Duodenal mucosa (tissue), 2 donors: ENCODE data around the gene PLCB3.
A peak's percentile ranks its signal among the peaks of the same experiment; 100 is the strongest.

Source experiments
- H3K27ac ChIP-seq: one replicate; pipeline ENCODE4 v1.7.0; 2013; ENCODE audit warnings: low read depth, low read length
- H3K27me3 ChIP-seq, 2 donors: one replicate each; pipeline ENCODE4 v1.7.0; 2013; ENCODE audit warnings: low read length in 2 of 2, control low read depth in 1 of 2; ENCODE audit not compliant: insufficient read depth in 2 of 2, control insufficient read depth in 1 of 2
- H3K36me3 ChIP-seq, 2 donors: one replicate each; pipeline ENCODE4 v1.7.0; 2013; ENCODE audit warnings: low read length in 2 of 2, control low read depth in 1 of 2; ENCODE audit not compliant: insufficient read depth in 2 of 2, control insufficient read depth in 1 of 2
- H3K4me1 ChIP-seq, 2 donors: one replicate each; pipeline ENCODE4 v1.7.0; 2013; ENCODE audit warnings: low read length in 2 of 2, control low read depth in 1 of 2; ENCODE audit not compliant: insufficient read depth in 2 of 2, control insufficient read depth in 1 of 2
- H3K4me3 ChIP-seq, 2 donors: one replicate each; pipeline ENCODE4 v1.7.0; 2013; ENCODE audit warnings: low read length in 2 of 2, low read depth in 1 of 2
- H3K9ac ChIP-seq, 2 donors: one replicate each; pipeline ENCODE4 v1.7.0; 2013; ENCODE audit warnings: low read length in 2 of 2, low read depth in 1 of 2
- H3K9me3 ChIP-seq, 2 donors: one replicate each; pipeline ENCODE4 v1.7.0; 2013; ENCODE audit warnings: low read length in 2 of 2, control low read depth in 1 of 2; ENCODE audit not compliant: control insufficient read depth in 1 of 2

PLCB3 gene

DNA sequence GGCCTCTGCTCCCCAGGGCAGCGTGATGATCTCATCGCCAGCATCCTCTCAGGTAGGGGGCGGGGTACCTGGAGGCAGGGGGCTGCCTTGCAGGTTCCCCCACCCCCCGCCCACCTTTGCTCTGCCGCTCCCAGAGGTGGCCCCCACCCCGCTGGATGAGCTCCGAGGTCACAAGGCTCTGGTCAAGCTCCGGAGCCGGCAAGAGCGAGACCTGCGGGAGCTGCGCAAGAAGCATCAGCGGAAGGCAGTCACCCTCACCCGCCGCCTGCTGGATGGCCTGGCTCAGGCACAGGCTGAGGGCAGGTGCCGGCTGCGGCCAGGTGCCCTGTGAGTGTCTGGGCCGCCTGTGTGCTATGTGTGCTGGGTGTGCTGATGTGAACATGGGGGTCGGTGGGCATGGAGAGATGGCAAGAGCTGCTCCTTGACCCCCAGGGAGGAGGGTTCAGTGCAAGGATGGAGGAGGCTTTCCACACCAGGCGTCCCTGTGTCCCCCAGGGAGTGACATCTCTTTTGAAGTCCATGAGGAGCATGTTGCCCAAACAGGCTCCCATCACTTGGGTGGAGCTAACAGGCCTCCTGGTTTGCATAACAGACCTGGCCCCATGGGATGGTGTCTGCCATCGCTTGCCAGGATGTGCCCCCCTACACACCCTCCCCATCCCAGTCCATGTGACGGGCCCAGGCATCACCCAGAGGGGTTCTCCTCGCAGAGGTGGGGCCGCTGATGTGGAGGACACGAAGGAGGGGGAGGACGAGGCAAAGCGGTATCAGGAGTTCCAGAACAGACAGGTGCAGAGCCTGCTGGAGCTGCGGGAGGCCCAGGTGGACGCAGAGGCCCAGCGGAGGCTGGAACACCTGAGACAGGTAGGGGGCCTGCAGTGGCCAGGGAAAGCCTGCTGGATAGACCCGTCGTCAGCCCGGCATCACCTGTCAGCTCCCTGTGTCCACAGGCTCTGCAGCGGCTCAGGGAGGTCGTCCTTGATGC is 14.1 kb downstream of the PLCB3 start:
- Histone ChIP-seq H3K9ac (no peak overlapping the region), H3K9me3 (no peaks in the 10 kb centered on the region), H3K27ac (no peak overlapping the region), H3K36me3 (peaks cover 51 to 64% of the 10 kb centered on the region in 2 donors), H3K4me1 (peaks cover 36% of the 10 kb centered on the region in 2 donors), H3K4me3 (no peak overlapping the region), H3K27me3 (no peaks in the 10 kb centered on the region)

DNA sequence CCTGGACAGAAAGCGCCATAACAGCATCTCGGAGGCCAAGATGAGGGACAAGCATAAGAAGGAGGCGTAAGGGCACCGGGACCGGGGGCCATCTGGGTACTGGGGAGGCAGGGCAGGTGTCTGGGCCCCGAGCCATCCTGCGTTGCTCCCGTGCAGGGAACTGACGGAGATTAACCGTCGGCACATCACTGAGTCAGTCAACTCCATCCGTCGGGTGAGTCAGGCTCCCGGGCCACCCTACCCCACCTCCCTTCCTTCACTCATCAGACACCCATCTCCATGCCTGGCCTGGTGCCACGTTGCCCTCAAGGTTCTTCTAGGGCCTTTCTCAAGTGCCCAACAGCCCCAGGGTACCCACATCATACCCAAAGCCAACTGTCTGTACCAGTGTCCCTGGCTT is 15.0 kb downstream of the PLCB3 start:
- Histone ChIP-seq H3K9me3 (no peaks in the 10 kb centered on the region), H3K27ac (no peak overlapping the region), H3K36me3 (peaks cover 47 to 56% of the 10 kb centered on the region in 2 donors), H3K4me3 (no peak overlapping the region), H3K4me1 (peaks cover 36 to 37% of the 10 kb centered on the region in 2 donors), H3K9ac (no peak overlapping the region), H3K27me3 (no peaks in the 10 kb centered on the region)

DNA sequence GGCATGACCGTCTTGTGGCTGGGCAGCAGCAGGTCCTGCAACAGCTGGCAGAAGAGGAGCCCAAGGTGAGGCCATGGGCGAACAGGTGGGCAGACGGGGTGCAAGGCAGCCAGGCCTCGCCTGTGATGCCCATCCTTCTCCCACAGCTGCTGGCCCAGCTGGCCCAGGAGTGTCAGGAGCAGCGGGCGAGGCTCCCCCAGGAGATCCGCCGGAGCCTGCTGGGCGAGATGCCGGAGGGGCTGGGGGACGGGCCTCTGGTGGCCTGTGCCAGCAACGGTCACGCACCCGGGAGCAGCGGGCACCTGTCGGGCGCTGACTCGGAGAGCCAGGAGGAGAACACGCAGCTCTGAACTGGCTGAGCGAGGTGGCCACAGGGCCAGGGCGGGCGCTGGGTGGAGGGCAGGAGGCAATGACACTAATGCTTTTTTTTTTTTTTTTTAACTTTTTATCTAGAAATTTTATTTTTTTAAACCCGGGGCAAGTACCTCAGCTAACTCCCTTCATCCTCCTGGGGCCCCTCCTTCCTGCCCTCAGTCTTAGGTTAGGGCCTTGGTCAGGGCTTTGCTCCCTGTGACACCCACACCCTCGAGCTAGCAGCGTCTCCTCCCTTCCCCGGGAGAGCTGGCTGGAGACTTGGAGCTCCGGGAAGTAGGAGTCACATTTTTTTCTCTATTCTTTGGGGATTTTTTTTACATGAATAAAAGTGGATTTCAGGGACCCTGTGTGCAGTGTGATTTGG is 16.0 kb downstream of the PLCB3 start:
- H3K9ac ChIP-seq = peak overlapping the region; percentile 67 to 83
- H3K27me3 ChIP-seq = no peaks in the 10 kb centered on the region
- H3K4me3 ChIP-seq = no peak overlapping the region
- H3K27ac ChIP-seq = no peak overlapping the region
- H3K36me3 ChIP-seq = peaks cover 41 to 46% of the 10 kb centered on the region in 2 donors
- no peaks in the 10 kb centered on the region for H3K9me3 ChIP-seq
- H3K4me1 ChIP-seq = peaks cover 46 to 47% of the 10 kb centered on the region in 2 donors

DNA sequence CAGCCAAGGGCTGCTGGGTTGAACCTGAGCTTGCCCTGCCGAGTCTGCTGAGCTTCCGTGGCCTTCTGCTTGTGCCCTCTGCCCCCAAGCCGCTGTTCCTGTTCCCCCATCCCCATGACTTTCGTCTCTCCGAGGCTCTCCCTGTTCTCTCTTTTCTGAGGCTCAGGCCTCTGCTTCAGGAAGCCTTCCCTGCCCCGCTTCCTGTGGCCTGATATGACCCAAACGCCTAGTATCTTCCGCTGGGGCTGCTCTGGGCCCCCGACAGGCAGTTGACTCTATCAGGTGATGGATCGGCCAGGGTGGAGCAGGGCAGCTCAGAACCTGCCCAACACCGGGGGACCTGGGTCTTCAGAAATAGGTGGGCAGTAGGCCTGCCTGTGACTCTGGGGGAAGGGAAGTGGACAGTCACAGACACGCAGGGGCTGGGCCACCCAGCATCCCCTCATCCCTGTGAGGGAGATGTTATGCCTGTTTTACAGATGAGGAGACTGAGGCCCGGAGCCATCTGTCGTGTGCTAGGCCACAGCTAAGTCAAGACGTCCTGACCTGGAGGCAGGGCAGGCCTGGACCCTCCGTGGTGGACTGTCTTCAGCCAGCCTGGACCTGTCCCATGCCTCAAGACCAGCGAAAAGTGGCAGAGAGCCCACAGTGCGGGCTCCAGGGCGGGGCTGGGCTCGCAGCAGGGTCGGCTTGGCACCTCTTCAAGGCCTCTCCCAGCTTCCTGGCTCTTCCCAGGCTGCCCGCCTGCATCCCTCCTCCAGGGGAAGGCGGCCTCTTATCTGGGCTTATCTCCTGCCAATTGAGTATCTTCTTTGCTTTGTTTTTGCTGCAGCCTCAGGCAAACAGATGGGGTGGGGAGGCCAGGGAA is 16.9 kb downstream of the PLCB3 start:
- peak overlapping the region; percentile 92 for H3K27ac ChIP-seq
- peaks cover 35 to 37% of the 10 kb centered on the region in 2 donors for H3K36me3 ChIP-seq

DNA sequence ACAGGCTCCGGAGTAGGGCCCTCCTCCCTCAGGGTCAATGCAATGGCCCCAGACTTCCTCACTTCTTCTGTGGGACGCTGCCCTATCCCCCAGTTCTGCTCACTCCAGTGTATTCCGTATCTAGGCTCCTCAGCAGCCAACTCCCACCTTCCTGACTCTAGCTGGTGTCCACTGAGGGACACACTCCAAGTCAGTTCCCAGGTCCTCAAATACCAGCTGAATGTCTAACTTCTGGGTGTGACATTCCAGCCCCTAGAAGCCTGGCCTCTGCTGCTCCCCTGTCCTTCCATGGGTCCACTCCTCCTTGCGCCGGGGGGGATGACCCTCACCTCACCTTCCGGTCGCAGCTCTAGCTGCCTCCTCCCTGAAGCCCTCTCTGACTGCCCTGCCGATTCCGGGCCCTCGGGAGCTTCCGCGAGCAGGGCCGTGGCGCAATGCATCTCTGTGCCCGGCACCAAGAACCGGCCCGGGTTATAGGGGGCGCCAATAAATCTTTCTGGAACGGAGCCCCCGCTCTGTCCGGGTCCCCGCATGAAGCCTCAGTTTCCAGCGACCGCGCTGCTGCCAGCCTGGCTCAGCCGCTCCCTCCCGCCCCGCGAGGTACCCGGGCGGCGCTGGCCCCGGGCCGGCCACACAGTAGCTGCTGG is 17.7 kb downstream of the PLCB3 start:
- H3K27me3 ChIP-seq = no peaks in the 10 kb centered on the region
- H3K27ac ChIP-seq = peak overlapping the region; percentile 92
- H3K9ac ChIP-seq = peak overlapping the region; percentile 67 to 83
- H3K4me3 ChIP-seq = peak overlapping the region; percentile 71 to 77
- peaks cover 29 to 30% of the 10 kb centered on the region in 2 donors for H3K36me3 ChIP-seq
- H3K9me3 ChIP-seq = no peaks in the 10 kb centered on the region
- H3K4me1 ChIP-seq = peaks cover 49 to 52% of the 10 kb centered on the region in 2 donors

More for the DNA sequence above, 16.9 kb downstream of the PLCB3 start:
- H3K9ac ChIP-seq = peak overlapping the region; percentile 67 to 83
- H3K9me3 ChIP-seq = no peaks in the 10 kb centered on the region
- H3K4me3 ChIP-seq = peak overlapping the region; percentile 71 to 77
- H3K4me1 ChIP-seq = peaks cover 49 to 52% of the 10 kb centered on the region in 2 donors
- H3K27me3 ChIP-seq = no peaks in the 10 kb centered on the region

DNA sequence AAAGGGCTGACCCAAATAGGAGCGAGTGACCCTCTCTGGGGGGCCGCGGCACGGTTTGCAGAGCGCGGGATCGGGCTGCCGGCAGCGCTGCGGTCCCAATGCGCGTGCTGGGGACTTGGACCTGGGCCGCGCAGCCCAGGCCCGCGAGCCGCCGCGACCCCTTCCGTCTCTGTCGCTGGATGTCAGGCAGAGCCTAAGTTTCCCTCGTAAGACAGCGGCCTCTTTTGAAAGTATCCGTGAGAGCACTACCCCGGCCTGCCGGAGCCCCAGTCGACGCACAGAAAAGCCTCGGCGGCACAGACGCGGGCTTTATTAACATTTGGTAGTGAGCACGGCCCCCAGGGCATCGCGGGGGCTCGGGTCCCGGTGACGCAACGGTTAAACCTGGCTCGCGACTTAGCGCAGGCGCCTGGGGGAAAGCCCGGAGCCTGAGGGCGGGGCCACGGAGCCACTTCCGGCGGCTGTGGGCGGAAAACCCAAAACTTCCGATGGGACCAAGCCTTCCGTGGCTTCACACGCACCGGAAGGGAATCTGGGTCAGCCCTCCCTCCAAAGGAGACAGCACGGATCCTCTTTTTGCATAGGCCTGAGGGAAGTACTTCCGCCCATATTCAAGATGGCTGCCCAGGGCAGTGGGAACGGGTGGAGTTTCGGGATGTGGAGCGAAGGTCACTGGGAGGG is 18.4 kb downstream of the PLCB3 start:
- Histone ChIP-seq H3K9me3 (no peaks in the 10 kb centered on the region), H3K9ac (peak overlapping the region; percentile 78 to 83), H3K27me3 (no peaks in the 10 kb centered on the region), H3K36me3 (peaks cover 22 to 23% of the 10 kb centered on the region in 2 donors), H3K4me1 (peaks cover 46 to 52% of the 10 kb centered on the region in 2 donors), H3K27ac (peak overlapping the region; percentile 95), H3K4me3 (peak overlapping the region; percentile 71 to 87)

DNA sequence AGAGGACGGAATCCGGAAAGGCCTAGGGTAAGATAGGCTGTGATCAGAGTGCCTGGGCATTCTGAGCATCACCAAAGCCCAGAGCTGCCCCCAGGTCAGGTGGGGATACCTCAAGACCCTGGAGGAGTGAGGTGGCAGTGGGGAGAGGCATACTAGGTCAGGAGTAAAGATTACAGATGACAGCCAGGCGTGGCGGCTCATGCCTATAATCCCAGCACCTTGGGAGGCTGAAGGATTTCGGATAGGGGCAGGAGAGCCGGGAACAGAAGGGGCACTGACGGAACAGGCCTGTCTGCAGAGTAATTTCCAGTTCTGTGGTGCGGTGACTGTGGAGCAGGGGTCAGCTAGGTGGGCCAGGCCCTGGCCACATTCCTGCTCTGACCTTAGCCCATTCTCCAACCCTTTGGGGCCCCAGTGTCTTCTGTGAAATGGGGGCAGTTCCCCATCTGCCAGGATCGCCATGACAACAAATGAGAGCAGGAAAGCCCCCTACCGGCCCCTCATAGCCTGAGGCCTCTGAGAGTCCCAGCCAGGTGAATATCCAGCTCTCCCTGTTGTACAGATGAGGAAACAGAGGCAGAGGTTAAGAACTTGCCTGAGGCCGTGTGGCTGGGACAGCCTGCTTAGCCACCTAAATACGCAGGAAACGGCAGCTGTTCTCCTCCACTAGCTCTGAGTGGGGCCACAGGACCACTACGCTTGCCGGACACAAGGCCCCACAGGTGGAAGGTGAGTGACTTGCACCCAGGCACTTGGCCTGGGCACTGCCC is 23.9 kb downstream of the PLCB3 start:
- H3K36me3 ChIP-seq = peaks cover 13% of the 10 kb centered on the region in 2 donors
- no peak overlapping the region for H3K9ac ChIP-seq

DNA sequence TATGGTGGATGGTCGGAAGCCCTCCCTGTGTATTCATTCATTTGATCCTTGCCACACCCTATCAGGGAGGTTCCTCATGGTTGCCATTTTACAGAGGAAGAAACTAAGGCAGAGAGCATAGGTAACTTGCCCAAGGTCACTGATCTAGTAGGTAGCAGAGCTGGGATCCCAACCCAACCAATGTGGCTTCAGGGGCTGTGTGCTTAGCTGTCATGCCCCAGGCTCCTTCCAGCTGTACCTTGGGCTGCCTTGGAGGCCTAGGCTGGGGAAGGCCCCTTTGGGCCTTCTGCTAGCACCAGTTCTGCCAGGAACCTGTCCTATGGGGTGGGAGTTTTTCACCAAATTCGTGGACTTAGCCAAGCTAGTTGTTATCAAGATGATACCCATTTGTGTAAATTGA is 24.5 kb downstream of the PLCB3 start:
- H3K9ac ChIP-seq = no peak overlapping the region
- H3K36me3 ChIP-seq = peaks cover 13% of the 10 kb centered on the region in 2 donors
- no peaks in the 10 kb centered on the region for H3K27me3 ChIP-seq
- H3K27ac ChIP-seq = no peak overlapping the region
- H3K4me3 ChIP-seq = no peak overlapping the region
- peaks cover 19 to 25% of the 10 kb centered on the region in 2 donors for H3K4me1 ChIP-seq
- no peaks in the 10 kb centered on the region for H3K9me3 ChIP-seq

More for the DNA sequence above, 23.9 kb downstream of the PLCB3 start:
- Histone ChIP-seq H3K9me3 (no peaks in the 10 kb centered on the region), H3K4me3 (no peak overlapping the region), H3K27ac (no peak overlapping the region), H3K4me1 (peaks cover 19 to 25% of the 10 kb centered on the region in 2 donors), H3K27me3 (no peaks in the 10 kb centered on the region)
